ENCODE data around the gene C10orf120. TPM values are rescaled to one million over a fixed set of nuclear protein-coding genes. Genes with fewer than 3 reads are reported as not detected.

Gene C10orf120
- polyA plus RNA-seq, 3 donors = not detected

GRCh38 chr10:122709971-122710370, 10.3 kb upstream of the C10orf120 start:
- no peak for TF ChIP-seq CTCF (IDR thresholded peaks at IDR 0.05)
- peaks cover 0 to 2% of the 10 kb centered on the region in 2 donors for H3K27me3 ChIP-seq (ENCODE audit: control insufficient read depth in 2 of 2, insufficient read depth in 2 of 2, low read length in 2 of 2)
- intact Hi-C loops (cut with micrococcal nuclease) = no loop called here
- DNase-seq = no peak
- H3K4me3 ChIP-seq (replicated peaks in 1 of 3; ENCODE audit: low read depth in 2 of 3, low read length in 3 of 3) = no peak overlapping the region
- Mint-ChIP-seq H3K4me3 (no peak overlapping the region), H3K9me3 (no peaks in the 10 kb centered on the region), H3K36me3 (no peaks in the 10 kb centered on the region), H3K27me3 (ENCODE audit: low read depth in 3 of 3) (peaks cover 6 to 9% (median 8%) of the 10 kb centered on the region in 3 donors), H3K4me1 (no peaks in the 10 kb centered on the region), H3K27ac (no peak overlapping the region)
- no CpG with 5 or more reads among the region's 4 CpGs for WGBS (ENCODE audit: insufficient coverage)
- no peak overlapping the region for H3K27ac ChIP-seq (ENCODE audit: low read depth in 1 of 2, low read length in 2 of 2)
- no peaks in the 10 kb centered on the region for H3K9me3 ChIP-seq (replicated peaks in 1 of 2; ENCODE audit: control insufficient read depth in 1 of 2, insufficient read depth in 1 of 2, low read length in 2 of 2)
- H3K9ac ChIP-seq (ENCODE audit: insufficient read depth, low read length, poor library complexity, severe bottlenecking) = no peak overlapping the region
- no peak overlapping the region for H3K4me2 ChIP-seq (replicated peaks; ENCODE audit: extremely low read depth, low read length, poor library complexity, severe bottlenecking)
- no peaks in the 10 kb centered on the region for H3K4me1 ChIP-seq (ENCODE audit: control insufficient read depth in 1 of 2, insufficient read depth in 2 of 2, low read length in 2 of 2)
- H3K79me2 ChIP-seq (ENCODE audit: insufficient read depth, low read length) = no peaks in the 10 kb centered on the region
- H3K36me3 ChIP-seq (replicated peaks in 1 of 2; ENCODE audit: control insufficient read depth in 1 of 2, insufficient read depth in 2 of 2, low read length in 2 of 2) = no peaks in the 10 kb centered on the region
- no peaks in the 10 kb centered on the region for H4K20me1 ChIP-seq (ENCODE audit: insufficient read depth, low read length)
- H2AFZ ChIP-seq (ENCODE audit: insufficient read depth, low read depth, low read length, poor library complexity, severe bottlenecking) = no peak overlapping the region

- no peaks in the 10 kb centered on the region for H3K36me3 ChIP-seq (replicated peaks in 1 of 2; ENCODE audit: control insufficient read depth in 1 of 2, insufficient read depth in 2 of 2, low read length in 2 of 2)
- no peak for DNase-seq
- H3K36me3 Mint-ChIP-seq = no peaks in the 10 kb centered on the region
- no peak overlapping the region for H3K4me2 ChIP-seq (replicated peaks; ENCODE audit: extremely low read depth, low read length, poor library complexity, severe bottlenecking)
- peaks cover 6 to 9% (median 8%) of the 10 kb centered on the region in 3 donors for H3K27me3 Mint-ChIP-seq (ENCODE audit: low read depth in 3 of 3)
- no peak overlapping the region for H3K4me3 ChIP-seq (replicated peaks in 1 of 3; ENCODE audit: low read depth in 2 of 3, low read length in 3 of 3)
- intact Hi-C loops (cut with micrococcal nuclease) = no loop called here
- no peaks in the 10 kb centered on the region for H3K9me3 Mint-ChIP-seq
- H3K27ac ChIP-seq (ENCODE audit: low read depth in 1 of 2, low read length in 2 of 2) = no peak overlapping the region
- no peak overlapping the region for H3K9ac ChIP-seq (ENCODE audit: insufficient read depth, low read length, poor library complexity, severe bottlenecking)
- no peak overlapping the region for H3K27ac Mint-ChIP-seq
- H3K4me1 ChIP-seq (ENCODE audit: control insufficient read depth in 1 of 2, insufficient read depth in 2 of 2, low read length in 2 of 2) = no peaks in the 10 kb centered on the region
- no peaks in the 10 kb centered on the region for H3K79me2 ChIP-seq (ENCODE audit: insufficient read depth, low read length)
- no peaks in the 10 kb centered on the region for H3K4me1 Mint-ChIP-seq
- WGBS (ENCODE audit: insufficient coverage) = 79% methylated on average over 8 of the region's 9 CpGs
- no peak overlapping the region for H3K4me3 Mint-ChIP-seq
- H3K9me3 ChIP-seq (replicated peaks in 1 of 2; ENCODE audit: control insufficient read depth in 1 of 2, insufficient read depth in 1 of 2, low read length in 2 of 2) = no peaks in the 10 kb centered on the region
- H2AFZ ChIP-seq (ENCODE audit: insufficient read depth, low read depth, low read length, poor library complexity, severe bottlenecking) = no peak overlapping the region
- H4K20me1 ChIP-seq (ENCODE audit: insufficient read depth, low read length) = no peaks in the 10 kb centered on the region
- no peak for TF ChIP-seq CTCF (IDR thresholded peaks at IDR 0.05)
- H3K27me3 ChIP-seq (ENCODE audit: control insufficient read depth in 2 of 2, insufficient read depth in 2 of 2, low read length in 2 of 2) = peaks cover 0 to 2% of the 10 kb centered on the region in 2 donors
These were observed 7.9 kb upstream of the C10orf120 start for GRCh38 chr10:122707535-122707934.
